Esophagus mucosa (tissue), 1 donor: ENCODE results near the gene RUNX1. TPM values are rescaled to one million over a fixed set of nuclear protein-coding genes. Genes with fewer than 3 reads are reported as not detected.
A peak's percentile ranks its signal among the peaks of the same experiment; 100 is the strongest.

Source experiments
- ATAC-seq: fragments of 200-7000 bp; cut with Tn5 transposase; one replicate; pipeline ENCODE4 v1.9.1; 2020
- total RNA-seq: library from RNA; stranded (reverse); gene quantifications from one replicate; pipeline ENCODE4 v1.2.4, GENCODE V29; 2023
- donor health status: DM: yes; HTN: yes; CAD: no.

RUNX1 gene
- total RNA-seq, 1 donor from 2014 or later: 18.3 TPM

DNA sequence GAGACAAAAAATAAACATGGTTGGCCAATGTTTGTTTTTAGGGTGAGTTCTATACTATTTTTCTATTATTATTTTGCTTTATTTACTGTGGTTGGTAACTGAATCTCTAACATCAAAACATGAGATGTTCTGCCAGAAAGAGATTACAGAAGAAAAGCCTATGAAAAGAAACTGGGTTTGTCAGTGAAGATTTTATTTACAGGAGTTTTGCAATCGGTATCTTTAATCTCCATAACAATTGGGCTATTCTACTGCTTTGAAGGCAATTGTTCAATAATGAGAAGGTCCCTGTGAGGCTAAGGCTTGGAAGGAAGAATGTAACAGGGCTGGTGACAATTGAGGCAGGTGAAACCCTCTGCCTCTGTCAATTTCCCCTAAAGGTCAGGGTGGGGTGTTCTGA lies 224.8 kb downstream of the RUNX1 start:
- ATAC-seq: no peak

DNA sequence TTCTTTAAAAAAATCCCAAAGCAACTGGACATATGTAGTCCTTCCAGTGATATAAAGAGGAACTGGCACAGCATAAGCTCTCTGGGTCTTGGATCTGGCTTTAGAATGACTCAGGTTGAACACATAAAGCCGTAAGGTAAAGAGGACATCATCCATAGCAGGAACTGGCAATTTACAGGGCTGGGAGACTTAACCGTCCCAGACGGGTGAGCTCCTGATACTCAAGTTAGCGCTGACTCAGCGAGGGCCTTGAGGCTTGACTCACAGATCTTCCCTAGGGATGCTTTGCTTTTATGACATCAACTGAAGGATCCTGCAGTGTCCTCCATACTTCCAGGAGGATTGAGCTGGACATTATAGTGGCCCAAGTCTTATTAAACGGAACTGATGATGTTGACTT lies 226.2 kb downstream of the RUNX1 start:
- ATAC-seq: peak; percentile 89

DNA sequence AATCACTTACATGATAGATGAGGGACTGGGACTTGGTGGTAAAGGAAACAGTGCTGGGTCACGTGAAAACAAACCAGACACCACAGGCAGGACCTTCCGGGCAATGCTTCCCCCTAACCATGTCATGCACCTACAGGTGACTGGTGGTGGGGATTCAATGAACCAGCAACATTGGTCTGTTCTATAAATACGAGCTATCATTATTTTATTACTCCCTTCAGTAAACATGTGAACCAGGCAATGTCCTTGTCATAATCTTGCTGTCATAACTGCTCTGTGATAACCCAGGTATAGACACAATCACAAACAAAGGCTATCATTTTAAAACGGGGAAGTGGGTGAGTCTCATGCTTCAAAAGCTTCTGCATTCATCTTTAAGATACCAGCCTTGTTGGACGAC lies 226.9 kb downstream of the RUNX1 start:
- no peak for ATAC-seq

DNA sequence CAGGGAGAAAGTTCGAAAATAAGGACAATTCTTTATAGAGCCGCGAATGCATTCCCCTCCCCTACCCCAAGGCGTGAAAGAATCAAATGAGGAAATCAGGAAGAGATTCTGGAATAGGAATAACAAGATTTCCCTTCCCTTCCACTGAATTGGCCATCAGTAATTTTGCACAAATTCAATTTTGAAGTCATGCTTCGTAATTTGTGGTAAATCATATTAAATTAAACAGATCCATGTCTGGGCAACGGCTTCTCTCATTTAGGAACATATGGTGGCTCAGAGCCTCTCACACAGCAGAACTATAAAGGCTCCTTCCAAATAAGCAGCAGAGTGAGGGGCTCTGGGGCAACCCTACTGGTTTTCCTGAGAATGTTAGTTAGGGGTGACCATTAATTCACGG lies 227.4 kb downstream of the RUNX1 start:
- ATAC-seq: no peak

DNA sequence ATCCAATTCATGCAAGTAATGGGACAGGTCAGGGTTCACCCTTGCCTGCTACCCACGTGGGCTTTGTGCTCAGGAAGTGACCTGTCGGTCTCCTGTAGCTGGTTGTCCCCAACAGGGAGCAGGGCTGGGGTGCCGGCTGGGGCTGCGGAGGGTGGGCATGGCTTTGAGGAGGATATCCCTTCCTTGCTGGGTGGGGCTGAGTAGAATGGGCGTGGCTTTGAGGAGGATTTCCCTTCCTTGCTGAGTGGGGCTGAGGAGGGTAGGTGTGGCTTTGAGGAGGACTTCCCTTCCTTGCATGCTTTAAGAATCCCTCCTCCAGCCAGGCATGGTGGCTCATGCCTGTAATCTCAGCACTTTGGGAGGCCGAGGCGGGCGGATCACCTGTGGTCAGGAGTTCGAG lies 229.1 kb downstream of the RUNX1 start:
- ATAC-seq: no peak

DNA sequence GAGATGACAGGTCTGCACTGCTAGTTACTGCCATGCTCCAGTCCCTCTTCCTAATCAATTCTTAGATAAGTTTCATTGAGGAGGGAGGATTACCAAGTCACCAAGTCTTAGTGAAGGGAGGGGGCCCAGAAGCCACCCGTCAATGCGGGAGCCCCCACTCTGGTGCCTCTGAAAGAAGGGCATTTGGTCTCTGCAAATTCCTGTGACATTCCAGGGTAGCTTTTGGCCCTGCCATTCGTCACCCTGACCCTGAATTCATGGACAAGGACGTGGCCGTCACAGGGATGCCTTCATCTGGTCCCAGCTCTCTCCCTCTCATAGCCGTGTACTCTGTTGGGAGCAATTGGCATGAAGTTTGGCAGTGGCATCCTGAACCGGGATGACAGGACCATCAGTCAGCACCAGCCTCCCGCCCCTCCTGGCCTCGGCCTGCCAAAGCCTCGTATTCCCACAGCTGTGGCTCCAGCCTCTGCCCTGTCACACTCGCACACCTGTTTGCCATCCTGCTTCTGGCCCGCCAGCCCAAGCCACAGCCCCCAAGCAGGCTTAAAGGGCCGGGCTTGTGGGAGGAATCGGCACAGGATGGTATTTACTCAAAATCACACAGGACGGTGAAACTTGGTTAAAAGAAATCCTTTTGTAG lies 229.6 kb downstream of the RUNX1 start:
- no peak for ATAC-seq

DNA sequence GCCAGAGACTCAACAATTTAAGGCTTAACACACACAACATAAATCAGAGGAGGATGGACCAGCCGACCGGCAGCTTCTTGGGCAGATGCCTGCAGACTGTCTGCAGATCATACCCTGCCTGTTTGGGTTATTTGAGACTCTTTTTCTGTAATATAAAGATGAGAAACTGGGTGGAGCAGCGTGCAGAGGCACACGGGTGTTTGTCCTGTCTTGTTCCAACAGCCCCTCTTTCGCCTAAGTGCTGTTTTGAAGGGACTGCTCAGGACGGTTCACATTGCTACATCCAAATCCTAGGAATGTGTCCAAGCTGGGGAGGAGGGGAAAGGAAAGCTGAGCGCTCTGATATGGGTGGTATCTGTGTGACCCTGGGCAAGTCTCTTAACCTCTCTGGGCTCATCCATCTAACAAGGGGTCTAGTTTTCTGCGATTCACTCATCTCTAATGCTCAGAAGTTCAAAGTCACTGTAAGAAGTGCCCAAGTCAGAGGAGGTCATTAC lies 230.4 kb downstream of the RUNX1 start:
- peak; percentile 64 for ATAC-seq

DNA sequence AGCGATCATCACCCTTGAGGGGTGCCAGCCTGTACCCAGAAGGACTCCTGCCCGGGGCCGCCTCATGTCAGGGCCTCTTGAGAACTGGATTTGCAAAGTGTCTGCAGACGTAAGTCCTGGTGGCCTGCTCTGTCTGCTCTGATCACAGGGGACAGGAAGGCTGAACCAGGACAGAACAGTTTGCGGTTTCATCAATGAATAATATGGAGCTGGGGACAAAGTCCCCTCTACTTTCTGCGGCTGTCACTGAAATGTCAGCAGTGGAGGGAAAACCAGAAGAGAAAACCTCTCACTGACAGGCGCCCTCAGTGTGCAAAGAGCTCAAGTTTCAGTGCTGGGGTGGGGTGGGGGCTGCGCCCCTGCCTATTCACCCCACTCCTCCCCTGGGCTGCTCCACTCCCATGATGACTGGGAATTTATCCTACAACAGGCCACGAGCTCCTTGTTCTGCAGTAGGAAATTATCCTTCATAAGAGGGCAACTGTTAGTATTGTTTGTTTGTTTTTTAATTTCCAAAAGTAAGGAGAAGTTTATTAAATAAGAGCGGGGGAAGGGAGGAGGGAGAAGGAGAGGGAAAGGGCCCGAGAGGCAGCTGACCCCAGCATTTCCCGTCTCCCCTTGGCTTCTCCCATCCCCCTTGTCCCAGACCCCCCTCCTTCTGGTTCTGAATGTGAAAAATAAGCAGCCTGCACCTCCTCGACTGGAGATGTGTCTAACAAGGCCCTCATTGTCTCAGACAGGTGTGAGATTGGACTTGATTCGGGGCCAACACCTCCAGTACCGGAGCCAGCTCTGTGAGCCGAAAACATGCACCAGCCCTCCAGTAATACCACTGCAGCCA lies 231.1 kb downstream of the RUNX1 start:
- no peak for ATAC-seq

DNA sequence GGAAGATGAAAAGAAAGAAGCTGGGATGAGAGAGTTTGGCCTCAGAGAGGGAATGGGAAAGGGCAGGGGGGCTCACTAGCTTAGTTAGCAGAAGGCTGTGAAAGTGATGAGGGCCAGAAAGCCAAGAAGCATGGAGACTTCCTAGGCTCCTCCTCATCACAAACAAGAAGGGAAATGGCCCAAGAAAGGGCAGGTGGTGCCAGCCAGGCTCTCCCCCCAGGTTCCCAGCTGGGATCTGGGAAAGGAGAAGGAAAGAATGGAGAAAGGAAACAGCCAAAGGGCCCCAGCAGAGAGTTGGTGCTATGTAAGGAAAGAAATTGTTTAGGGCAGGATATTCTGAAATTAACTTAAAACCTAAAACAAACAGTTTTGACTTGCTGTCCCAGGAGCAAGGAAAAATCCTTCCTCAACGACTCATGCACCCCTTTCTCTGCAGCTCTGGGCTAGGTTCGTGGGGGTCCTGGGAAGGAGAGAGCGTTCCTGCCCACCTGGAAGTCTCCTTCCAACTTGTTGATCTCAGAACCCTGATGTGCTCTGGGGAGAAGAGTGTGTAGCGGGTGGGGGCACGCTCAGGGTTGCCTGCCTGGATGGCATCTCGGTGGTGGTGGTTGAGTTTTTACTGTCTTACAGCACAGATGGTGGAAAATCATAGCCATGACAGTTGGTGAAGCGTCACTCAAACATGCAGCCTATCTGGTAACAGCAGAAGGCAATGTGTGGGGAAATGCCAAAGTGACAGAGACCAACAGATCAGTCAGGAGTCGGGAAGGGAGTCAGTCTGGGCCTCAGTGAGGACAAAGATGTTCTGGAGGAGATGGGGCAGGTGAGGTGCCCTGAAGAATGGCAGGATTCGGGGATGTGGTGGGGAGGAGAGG lies 233.0 kb downstream of the RUNX1 start:
- ATAC-seq: no peak

DNA sequence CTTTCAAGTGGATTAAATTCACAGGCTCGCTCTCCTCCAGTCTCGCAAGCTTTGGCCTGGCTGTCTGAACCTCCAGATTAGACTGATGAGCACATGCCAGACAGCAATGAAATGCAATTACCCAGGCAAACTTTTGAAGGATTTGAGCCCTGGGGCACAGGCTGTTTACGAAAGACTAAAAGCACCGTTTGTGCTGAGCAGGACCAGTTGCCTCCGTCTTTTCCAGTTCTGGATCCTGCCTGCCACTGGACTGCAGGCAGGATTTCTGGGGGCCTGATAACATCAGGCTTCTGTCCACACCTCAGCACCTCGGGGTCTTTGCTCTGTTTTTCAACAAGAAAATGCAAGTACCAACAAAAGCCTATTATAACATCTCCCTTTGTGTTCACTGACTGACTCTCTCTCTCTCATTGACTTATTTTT lies 234.6 kb downstream of the RUNX1 start:
- no peak for ATAC-seq

DNA sequence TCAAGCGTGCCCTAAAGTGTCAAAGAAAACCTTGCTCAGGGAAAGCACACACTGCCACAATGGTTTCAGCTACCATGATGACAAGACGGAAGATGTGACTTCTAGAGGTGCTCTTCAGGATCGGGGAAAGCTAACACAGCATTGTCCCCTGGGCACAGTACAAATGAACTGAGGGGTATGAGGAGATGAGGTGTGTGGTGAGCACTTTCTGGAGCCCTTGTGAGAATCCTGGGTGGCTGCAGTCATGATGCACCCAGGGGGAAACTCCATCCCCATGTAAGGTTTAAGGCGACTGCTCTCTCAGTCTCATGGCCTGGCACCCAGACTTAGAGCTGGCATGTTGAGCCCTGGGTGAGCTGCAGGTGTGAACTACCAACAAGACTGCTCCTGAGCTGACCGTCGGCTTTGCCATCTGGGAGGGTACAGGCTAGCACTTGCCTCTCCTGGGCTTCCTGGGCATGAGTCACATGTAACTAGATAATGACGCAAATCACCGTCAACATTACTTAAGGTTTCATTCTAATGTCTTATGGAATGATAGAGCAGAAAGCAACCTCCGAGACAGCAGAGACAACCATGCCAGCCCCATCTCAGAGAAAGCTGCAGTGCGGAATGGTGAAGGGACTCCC lies 235.7 kb downstream of the RUNX1 start:
- ATAC-seq: peak; percentile 90

DNA sequence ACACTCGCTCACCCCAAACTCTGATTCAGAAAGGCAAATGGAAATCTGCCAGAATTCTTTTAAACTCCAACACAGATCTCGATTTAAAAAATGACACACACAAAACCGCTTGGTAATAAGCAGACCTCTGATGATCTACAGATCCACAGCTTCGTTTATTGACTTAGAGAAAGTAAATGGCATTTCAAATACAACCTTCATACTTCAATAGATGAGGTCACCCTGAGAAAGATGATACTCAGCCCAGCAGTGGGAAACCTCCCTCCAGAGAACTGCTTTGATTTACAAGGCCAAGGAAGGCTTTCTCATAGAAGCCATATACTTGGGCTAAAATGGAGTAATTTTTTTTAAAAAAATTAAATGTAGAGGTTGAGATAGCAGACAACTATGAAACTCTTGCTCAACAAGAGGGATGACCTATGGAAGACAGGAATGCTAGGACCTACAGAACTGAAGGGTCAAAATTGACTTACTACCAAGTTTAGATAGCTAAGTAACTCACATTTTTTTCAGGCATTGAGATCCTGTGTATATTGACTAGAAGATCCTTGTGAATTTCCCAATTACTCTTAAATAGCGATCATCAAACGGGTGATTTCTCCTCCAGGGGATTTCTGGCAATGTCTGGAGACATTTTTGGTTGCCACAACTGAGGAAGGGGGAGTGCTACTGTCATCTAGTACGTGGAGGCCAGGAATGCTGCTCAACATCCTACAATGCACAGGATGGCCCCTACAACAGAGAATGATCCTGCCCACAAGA lies 236.4 kb downstream of the RUNX1 start:
- ATAC-seq: no peak

DNA sequence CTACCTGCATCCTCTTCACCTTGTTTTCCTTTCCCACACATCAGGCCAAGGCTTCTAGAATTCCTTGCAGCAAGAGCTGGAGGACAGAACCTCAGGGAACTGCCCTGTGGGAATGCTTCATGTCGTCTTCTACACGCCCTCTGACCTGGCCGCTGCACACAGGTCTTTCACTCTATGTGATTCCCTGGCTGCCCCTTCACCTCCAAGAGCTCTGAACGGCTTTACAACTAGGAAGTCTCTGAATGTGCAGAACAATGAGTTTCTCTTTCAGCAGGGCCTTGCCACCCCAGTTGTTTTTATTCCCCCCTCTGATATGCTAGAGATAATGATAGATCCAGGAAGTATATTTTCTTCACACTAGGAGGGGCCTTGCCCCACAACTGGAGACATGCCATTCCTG lies 237.7 kb downstream of the RUNX1 start:
- no peak for ATAC-seq

DNA sequence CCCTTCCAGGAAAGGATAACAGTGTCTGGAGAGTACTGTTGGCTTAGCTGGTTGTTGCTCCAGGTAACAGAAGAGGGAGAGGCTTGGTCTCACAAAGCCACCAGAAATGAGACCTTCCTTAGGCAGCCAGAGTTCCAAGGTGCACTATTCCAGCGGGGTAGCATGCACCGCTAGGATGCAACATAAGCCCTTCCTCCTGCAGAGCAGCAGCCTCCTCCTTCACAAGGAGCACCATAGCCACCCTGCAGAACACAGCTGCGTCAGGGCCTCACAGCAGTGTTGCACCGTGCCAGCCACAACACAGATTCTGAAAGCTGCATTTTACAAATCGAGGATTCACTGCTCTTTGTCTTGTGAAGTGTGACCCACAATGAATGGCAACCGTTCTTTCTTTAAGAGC lies 238.3 kb downstream of the RUNX1 start:
- no peak for ATAC-seq

DNA sequence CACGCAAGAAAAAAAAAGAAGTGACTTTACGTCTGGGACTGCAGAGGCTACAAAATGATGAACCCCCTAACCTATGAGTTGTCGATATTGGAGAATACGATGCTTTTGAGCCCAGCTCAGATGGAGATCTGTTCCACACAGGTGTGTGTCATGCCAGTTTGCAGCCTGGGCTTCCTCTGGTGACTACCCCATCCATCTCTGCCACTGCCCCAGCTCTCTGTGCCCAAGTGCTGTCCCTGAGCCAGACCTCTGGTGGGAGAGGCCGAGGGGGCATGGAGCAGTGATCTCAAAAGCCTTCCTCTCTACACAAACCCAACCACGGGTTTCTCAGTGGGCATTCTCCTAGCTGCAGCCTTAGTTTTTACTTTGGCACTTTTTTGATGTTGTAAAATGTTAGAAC lies 239.3 kb downstream of the RUNX1 start:
- no peak for ATAC-seq

DNA sequence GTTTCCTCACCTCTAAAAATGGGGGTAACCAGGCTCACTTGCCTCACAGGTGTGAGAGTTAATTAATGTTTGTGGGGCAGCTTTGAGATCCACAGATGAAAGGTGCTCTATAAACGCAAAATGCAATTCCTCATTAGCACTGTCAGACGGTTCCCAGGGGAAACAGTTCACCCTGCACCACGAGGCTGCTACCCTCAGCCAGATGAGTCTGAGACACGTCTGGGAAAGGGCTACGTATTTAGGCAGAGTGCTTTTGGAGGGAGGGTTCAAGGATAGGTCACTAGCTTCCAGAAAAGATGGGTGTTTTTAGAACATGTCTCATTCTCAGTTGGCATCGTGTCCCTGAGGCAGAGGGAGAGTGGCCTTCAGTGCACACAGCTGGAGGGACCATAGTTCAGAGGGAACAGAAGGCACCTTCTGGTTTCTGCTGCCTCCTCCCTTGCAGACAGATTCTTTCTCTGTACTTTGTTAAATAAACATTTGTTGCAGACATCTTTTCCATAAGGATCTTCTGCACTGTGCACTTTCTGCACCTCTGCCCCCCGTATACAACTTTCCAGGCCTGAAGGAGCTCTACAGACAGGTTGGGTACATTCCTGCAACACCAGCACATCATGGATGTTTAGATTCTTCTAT lies 240.4 kb downstream of the RUNX1 start:
- ATAC-seq: no peak

DNA sequence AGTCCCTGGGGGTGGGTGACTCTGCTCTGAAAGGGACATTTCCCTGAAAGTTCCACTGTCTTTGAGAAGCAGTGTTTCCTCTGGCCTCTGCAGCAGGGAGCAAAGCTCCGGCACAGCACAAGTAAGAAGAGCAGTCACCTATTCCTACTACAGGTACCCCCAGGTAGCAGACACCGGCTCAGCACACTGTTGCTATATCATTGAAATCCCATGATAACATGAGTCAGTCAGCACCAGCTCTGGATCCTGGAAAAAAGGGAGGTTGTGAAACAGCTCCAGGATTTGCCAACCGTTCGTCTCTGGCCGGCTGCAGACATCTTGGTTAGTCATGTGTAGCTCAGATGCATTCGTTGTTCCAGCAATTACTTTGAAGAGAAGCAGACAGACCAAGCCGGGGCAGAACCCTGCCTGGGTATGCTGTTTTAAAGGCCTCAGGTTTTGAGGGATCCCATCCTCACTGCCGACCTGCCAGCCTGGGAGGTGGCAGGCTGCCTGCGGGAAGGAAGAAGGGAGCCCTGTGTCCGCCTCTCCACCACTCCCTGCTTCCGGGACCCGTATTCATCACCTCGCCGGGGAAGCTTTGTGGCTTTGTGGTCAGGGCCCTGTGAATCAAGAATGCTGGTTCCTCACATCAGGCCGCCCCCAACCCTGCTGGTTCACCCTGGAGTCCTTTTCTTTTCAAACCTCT lies 241.1 kb downstream of the RUNX1 start:
- peak; percentile 83 for ATAC-seq

DNA sequence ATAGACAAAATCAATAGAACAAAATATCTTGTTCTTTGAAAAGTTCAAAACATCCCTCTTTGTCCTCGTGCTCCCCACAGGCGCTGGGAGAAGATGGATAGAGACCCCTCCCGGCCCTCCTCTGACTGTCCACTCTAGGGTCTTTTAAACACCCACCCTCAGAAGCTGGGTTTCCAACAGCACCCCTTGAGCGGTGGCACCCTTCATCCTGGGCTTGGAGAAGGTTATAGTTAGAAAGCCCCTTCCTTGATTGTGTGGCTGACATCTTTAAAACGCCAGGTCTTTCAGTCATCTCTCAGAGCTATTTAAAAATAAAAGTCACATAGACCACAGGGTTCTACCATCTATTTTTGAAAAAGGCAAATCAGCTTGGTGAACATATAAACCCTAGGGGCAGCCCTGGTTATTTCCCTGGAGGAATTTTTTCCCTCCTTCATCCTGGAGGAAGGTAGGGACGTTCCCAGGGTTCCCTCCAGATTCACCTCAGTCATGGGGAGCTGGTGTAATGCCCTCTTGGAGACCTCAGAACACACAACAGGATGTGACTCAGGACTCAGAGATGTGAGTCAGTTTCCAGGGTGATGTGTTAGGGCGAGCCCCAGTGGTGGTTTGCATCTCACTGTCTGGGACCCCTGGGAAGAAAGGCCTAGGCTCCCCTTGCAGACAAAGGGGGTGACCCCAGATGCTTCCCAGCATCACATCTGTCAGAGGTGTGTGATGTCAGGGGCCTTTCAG lies 241.8 kb downstream of the RUNX1 start:
- ATAC-seq: peak; percentile 93

DNA sequence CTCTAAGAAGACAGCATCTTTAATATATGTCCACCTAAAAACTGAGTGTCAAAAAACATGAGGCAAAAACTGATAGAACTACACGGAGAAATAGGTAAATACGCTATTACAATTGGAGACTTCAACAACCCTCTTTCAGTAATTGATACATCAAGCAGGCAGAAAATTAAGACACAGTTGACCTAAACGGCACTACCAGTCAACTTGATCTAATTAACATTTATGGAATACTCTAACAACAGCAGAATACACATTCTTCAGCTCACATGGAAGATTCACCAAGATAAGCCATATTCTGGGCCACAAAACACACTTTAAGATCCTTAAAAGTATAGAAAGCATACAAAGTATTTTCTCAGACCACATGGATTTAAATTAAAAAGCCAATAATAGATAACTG lies 242.7 kb downstream of the RUNX1 start:
- ATAC-seq: no peak

DNA sequence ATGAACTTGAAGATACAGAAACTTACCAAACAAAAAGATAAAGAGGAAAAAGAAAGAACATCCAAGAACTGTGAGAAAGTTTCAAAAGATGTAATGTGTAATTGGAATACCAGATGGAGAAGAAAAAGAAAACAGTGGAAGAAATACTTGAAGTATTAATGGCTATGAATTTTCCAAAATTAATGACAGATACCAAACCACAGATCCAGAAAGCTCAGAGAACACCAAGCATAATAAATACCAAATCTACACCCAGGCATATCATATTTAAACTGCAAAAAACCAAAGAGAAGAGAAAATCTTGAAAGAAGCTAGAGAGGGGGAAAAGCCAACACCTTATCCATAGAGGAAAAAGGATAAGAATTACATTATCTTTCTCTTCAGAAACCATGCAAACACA lies 243.9 kb downstream of the RUNX1 start:
- ATAC-seq: no peak
